ENCODE data around the gene PSTK.

The PSTK gene

DNA sequence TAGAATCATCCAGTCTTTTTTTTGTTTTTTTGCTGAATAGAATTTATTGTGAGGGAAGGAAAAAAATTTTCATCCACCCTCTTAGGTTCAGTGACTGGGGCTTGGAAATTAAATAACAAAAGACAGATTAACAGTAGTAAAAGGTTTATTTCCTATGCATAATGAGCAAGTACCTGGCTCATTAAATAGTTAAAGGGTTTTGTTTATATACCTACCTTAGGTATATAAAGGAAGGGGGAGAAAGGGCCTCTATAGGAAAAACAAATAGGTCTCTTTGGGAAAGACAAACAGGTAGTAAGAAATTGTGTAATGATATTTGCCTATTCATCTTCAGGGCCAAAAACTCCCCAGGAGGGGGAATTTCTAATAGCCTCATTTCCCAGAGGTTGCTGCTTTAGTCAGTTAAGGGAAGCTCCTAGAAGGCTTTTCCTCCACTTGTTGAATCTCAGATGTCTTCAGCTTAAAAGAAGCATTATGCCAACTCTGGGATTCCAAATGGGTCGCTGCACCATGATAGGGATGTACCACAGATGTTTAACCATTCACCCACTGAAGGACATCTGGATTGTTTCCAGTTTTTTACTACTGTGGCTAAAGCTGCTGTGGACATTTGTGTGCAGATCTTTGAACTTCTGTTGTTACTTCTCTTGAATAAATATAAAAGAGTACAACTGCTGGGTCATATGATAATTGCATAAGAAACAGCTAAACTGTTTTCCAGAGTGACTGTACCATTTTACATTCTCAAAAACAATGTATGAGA, 39.9 kb downstream of the PSTK start:
- DNase-seq (ENCODE audit: low spot score): no peak

DNA sequence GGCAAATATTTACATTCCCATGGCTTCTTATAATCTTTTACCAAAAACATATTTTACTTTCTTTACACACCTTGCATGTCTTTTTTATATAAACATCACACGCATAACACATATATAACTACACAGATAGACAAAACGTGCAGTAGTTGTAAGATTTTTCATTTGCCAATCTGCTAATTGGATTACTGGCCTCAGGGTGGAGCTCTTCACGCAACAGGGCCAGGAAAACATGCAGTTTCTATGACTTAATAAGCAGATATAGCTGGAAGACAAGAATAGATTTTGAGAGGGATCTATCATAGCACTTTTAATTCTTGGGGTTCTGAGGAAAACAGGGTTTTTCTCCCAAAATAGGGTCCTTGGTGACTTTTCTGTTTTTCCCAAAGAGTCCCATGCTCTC, 41.3 kb downstream of the PSTK start:
- peak; percentile 9 for DNase-seq (ENCODE audit: low spot score)

DNA sequence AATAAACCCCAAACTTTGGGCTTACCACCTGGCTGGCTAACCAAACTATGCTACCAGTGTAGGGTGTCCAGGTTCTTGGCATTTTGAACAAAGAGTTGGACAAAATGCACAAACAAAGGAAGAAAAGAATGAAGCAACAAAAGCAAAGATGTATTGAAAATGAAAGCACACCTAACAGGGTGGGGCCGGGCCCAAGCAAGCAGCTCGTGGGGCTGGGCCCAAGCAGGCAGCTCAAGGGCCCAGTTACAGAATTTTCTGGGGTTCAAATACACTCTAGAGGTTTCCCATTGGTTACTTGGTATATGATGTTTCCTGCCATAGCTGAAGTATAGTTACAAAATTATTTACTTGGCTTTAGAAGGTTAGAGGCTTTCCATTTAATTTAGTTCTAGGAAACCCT, 44.3 kb downstream of the PSTK start:
- DNase-seq (ENCODE audit: low spot score): no peak

DNA sequence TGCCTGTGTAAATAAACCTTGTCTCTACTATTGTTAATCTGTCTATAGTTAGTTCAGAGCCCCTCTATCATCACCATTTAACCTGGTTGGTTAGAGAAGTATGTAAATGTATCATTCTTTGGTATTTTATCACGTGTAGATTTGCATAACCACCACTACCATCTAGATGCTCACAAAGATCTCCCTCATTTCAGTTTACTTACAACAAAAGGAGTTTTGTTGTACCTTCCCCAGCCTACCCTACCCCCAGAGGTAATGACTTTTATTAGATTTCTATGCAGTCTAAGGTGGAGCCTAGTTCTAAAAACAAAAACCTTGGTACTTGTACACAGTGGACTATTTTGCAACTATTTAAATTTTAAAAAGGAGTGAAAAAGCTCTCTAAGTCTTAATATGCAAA, 46.1 kb downstream of the PSTK start:
- no peak for DNase-seq (ENCODE audit: low spot score)

DNA sequence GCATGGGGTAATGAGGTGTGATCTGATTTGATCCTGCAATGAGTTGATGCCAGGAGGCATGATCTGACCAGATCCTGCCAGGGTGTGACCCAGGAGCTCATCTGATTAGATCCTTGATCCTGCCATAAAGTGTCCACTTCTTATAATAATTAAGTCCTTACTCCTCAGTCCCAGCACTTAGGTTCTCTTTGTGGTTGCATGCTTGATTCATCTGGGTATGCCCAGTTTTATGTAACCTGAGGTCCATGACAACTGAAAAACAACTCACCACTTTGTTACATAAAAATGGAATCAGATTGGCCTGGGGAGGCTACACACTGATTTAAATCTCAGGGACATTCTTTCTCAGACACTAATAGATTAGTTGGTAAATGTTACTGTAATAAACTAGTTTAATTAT, 47.7 kb downstream of the PSTK start:
- no peak for DNase-seq (ENCODE audit: low spot score)

DNA sequence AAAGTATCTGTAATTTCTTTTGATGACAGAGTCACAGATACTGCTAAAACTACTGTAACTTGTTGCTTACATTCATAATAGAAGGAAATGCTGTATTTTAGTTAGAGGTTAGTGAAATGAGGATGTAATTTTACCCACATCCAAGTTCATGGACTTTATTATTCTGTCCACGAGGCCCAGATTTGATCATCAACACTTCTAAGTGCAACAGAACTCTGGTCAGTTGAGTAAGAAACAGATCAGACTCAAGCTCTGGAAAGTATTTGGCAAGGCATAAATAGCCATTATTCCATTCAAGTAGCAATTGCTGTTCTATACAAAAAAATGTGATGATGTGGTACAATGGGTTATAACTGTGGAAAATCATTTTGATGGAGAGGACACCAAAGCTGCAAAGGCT, 50.9 kb downstream of the PSTK start:
- no peak for DNase-seq (ENCODE audit: low spot score)

DNA sequence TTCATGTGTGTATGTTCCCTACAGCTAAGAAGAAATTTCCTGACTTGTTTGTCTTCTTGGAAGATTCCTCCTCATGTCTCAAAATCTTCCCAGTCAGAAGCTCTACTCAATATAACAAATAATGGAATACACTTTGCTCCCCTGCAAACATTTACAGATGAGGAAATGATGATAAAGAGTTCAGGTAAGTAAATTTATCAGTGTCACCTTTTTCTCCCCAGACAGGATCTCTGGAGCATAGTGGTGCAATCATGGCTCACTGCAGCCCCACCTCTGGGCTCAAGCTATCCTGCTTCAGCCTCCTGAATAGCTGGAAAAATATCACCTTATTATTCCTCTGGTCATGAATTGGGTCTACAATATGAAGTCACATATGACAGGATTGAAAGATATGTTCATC, 54.1 kb downstream of the PSTK start:
- no peak for DNase-seq (ENCODE audit: low spot score)

DNA sequence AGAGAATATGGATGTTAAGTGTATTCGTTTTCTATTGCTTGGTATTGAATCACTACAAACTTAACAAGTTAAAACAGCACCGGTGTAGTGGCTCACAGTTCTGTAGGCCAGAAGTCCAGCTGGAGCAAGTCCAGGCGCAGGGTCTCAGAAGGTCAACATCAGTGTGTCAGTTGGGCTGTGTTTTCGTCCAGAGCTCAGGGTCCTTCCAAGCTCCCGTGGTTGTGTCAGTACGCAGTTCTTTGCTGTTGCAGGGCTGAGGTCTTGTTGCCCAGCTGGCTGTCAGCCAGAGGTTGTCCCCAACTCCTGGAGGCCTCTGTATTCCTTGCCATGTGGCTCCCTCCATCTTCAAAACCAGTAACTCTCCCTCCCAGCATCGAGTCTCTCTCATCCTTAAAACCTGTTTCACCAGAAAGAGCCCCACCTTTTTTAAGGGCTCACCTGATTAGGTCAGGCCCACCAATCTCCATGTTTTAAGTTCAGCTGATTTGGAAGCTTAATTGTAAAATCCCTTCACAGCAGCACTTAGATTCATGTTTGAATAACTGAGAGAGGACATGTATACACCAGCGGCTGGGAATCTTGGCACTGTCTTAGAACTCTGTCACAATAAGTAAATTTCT, 55.4 kb downstream of the PSTK start:
- DNase-seq (ENCODE audit: low spot score): no peak

DNA sequence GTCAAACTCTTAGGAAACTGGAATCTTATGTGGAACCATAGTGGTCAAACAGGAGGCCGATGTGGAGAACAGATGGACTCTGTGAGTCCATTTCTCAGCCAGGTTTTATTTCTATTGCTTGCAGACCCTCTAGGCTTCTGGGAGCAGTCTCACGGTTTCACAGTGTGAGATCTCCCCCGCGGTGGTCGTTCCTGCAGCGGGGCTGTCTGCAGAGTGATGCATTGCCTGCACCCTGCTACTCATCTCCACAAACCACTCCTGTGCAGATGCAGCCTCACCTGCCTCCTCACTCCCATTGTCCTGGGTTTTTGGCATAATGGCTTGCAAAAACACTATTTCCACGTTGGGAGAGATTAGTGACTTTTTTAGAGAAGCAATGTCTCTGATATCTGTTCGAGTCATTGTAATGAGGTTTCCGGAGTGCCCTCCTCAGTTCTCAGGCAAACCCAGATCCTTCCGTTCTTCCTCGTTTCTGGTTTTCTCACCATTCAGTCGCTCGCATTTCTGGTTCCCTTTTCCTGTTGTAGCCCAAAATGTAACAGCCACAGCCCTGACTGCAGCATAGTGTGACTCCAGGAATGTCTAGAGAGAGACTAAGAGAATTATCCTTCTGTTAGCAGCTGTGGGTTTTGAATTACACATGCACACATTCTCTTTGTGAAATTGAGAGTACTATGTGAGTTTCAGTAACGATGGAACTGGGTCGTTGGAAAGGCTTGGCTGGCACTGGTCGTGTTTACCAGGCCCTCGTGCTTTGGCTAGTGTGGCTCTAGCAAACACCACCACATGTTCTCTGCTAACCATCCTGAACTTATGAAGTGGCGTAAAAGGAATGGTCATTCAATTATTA, 58.8 kb downstream of the PSTK start:
- DNase-seq (ENCODE audit: low spot score): no peak

DNA sequence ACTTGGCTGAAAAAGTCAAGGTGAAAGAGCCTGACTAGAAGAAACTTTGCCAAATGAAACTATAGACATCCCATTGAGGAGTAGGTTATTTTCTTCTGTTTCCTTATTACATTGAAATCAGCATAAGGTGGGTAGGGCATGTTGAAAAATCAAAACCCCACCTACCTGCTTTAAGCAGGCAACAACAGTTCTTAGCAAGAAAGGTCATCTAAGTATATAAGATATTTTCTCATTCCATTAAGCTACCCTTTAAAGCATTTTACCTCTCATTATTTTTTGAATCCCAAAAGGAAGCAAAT, 59.4 kb downstream of the PSTK start:
- DNase-seq (ENCODE audit: low spot score): no peak
